ELR (cell line): Measurements from ENCODE around the gene TAS2R3.
"Not testable (repeated sequence)": the region's sequence is repeated elsewhere in the genome, so short reads cannot be mapped to it uniquely, and the experiment has no call there.

Source experiments
- DNase-seq: peaks from one replicate; pipeline ENCODE4 v3.0.0-alpha.2; 2015; ENCODE audit warnings: low read depth

Gene TAS2R3, protein sequence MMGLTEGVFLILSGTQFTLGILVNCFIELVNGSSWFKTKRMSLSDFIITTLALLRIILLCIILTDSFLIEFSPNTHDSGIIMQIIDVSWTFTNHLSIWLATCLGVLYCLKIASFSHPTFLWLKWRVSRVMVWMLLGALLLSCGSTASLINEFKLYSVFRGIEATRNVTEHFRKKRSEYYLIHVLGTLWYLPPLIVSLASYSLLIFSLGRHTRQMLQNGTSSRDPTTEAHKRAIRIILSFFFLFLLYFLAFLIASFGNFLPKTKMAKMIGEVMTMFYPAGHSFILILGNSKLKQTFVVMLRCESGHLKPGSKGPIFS

GRCh38 chr7:141763797-141764196 is at the start of gene TAS2R3:
TAS2R3 (plus strand) TSS chr7:141764097; CDS start chr7:141764159, 62 bp downstream.
- no peak for DNase-seq

DNA sequence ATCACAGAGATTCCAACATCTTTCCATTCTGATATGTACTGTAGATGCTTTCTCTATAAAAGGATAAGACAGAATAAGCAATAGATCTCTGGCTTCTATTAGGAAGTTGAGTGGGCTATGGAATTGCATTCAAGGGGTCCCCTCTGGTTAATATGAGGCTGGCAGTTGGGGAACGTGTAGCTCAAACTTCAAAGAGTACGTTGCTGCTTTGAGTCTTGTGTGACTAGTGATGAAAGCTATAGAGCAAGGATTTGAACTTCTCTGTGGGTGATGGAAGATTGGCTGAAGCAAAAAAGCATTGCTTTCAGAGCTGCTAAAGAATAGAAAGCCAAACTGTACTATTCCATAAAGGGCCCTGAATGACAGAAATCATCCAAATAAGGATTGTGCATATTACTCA is 49.3 kb upstream of the TAS2R3 start:
- no peak for DNase-seq

DNA sequence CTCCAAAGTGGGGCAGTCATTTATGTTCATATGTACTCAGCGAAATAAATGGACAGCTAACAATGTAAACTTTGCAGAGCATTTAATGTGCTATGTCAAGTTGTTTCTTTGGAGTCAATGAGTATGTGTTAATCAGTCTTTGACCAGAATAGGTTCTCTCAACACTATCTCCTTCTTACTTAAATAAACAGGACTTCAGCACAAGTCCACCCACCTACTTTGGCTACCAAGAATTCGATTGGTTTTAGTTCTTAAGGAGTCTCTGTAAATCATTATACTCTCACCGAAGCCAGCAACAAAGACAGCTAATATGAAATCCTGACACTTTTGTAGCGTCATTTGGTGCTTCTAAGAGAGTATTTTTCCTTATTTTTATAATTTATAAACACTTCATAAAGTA is 48.9 kb upstream of the TAS2R3 start:
- no peak for DNase-seq

DNA sequence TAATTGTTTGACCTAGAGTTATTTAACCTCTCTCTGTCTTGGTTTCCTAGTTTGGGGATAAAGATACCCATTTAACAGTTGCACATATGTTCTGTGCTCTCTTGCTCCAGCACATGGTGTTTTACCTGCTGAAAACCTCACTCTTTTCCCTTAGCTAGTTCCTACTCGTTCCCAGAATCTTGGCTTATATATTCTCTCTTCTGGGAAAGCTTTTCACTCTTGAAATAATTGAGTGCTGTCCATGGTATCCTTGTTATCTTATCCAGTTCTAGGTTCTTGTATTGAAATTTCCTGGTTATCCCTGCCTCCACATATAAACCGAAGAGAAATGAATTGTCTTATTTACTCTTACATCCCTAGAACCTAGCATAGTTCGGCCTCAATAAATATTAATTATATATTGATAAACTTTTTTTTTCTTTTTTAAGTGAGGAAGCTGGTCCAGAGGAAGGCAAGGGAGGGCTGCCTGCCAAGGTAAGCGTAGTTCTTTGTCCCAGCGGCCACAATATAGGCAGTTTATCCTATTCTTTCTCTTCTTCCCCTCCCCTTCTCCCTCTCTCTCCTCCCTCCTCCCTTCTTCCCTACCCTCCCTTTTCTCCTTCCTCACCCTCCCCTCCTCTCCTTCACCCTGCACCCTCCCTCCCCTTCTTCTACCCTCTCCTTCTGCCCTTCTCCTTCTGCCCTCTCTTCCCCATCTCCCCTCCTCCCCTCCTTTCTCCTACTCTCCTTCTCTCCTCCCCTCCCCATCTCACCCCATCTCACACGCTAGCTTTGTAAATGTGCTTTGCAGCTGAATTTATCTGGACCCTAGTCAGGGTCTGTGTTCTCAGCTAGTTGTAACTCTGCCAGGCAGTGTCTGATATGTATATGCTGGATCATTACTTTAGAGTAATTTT is 47.9 kb upstream of the TAS2R3 start:
- no peak for DNase-seq

DNA sequence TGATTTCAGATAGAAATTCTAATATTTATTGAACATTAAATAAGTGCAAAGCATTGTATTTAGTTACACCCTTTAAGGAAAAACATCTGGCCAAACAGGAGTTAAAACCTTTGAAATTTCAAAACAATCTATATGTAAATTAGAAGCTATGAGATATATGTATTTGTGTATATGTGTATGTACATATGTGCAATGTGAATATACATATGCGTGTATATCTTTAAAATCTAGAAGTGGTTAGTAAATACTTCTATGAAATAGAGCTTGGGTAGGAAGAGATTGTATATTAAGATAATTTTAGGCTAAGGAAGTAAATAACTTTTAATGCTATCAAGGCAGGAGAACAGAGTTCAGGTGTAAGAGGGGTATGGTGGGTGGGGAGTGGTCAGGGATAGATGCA is 46.4 kb upstream of the TAS2R3 start:
- no peak for DNase-seq

DNA sequence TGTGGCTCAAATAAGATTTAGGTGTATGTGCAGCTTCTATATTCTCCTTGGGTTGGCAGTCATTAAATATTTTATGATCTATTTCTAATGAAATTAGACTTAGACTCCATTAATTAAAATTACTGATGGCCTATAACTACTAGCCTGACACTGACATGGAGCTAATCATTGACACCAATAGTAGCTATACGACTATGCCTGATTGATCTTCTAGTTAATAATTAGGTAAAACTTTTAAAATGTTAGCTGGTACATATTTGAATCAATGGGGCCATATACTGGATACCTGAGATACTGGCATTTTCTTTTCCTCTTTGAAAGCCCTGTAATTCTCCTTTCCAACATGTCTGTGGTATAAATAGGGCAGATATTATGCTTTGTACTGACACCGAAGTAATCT is 41.4 kb upstream of the TAS2R3 start:
- no peak for DNase-seq

- DNase-seq: no peak
These were observed 34.9 kb upstream of the TAS2R3 start for GRCh38 chr7:141729020-141729419.

GRCh38 chr7:141731476-141732149 is 32.3 kb upstream of the TAS2R3 start:
- peak; percentile 31 for DNase-seq

DNA sequence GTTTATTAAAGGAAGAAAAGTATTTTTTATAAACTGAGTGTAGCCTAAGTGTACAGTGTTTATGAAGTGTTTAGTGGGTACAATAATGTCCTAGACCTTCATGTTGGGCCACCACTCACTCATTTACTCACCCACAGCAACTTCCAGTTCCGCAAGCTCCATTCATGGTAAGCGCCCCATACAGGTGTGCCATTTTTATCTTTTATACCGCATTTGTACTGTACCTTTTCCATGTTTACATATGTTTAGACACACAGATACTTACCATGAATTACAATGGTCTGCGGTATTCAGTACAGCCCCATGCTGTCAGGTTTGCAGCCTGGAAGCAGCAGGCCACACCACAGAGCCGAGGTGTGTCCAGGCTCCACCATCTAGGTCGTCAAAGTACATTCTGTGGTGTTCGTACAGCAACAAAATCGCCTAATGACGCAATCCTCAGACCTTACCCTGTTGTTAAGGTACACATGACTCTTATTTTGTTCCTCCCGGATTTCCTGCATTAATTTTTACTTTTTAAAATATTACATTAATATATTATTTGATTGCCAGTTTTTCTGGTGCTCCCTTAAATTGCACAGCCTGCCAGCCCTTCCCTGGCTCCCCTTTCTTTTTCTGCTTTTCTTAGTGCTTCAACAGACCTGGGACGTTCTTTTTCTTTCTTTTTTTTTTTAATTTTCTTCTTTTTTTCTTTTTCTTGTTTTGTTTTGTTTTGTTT is 26.6 kb upstream of the TAS2R3 start:
- DNase-seq: peak; percentile 3

GRCh38 chr7:141737836-141738591 is 25.9 kb upstream of the TAS2R3 start, which contains the start of gene SSBP1:
SSBP1 (plus strand) TSS chr7:141738358; CDS start chr7:141739167, 809 bp downstream.
- peak; percentile 96 for DNase-seq

DNA sequence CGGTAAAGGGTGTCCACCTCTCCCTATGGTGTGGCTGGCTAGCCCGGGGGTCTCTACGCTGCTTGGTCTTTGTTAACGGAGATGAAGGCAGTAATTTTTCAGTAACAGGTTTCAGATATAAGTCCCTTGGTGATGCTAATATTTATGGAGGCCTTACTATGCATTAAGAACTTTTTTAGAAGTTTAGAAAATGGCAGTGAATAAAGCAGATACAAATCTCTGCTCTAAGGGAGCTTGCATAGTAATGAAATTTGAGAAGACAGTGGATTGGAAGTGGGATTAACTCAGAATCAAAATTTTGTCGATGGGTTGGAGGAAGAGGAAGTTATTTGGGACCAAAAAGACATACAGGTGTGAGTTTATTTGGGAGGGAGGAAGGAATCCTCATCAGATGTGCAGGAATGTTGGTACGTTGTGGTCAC is 25.3 kb upstream of the TAS2R3 start:
- no peak for DNase-seq

DNA sequence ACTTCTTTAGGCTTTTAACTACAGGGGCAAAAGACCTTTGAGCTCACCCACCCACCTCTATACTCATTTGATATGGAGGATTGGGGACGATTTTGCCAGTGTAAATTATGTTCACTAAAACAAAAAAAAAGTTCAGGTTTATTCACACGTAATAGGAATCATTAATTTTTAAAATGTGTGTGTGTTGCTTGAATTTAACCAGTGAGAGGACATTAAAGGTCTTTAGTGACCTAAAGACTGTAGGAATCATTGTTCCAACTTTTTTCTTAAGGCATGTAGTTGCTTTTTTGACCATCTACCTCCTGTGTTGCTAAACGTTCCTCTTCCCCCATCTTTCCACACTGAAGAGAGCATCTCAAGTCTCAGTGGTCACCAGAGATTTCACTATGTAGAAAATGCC is 24.6 kb upstream of the TAS2R3 start:
- DNase-seq: no peak

- no peak for DNase-seq
These were observed 21.7 kb upstream of the TAS2R3 start for GRCh38 chr7:141742229-141742628.

GRCh38 chr7:141744131-141744530 is 19.8 kb upstream of the TAS2R3 start:
- no peak for DNase-seq

DNA sequence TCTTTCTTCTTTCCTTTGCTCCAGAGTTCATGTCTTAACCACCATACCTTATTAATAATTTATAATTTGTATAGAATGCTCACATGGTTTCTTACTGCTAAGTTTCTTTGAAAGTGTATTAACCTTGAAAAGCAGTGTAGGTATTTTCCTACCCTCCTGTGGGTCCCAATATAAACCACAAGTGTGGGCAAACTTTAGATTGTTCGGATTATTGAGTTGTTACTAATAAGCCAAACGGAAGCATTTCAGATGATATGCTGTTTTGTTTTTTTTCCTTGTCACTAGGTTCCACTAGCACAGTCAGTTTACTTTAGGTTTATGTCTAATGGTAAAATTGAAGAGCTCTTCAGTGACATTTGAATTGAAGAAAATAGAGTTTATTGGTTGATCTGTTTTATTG is 15.5 kb upstream of the TAS2R3 start:
- DNase-seq: peak; percentile 13

DNA sequence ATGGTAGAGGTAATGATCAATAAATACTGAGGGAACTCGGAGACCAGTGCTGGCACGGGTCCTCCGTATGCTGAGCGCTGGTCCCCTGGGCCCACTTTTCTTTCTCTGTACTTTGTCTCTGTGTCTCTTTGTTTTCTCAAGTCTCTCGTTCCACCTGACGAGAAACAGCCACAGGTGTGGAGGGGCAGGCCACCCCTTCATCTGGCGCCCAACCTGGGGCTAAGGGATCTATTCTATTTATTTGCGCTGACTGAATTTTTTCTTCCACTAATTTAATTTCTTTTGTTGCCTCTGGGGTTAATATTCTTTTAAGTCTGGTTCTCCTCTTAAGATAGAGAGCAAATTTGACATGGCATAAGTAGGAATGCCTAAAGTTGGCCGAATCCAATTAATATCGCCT is 12.0 kb upstream of the TAS2R3 start:
- DNase-seq: peak; percentile 15

DNA sequence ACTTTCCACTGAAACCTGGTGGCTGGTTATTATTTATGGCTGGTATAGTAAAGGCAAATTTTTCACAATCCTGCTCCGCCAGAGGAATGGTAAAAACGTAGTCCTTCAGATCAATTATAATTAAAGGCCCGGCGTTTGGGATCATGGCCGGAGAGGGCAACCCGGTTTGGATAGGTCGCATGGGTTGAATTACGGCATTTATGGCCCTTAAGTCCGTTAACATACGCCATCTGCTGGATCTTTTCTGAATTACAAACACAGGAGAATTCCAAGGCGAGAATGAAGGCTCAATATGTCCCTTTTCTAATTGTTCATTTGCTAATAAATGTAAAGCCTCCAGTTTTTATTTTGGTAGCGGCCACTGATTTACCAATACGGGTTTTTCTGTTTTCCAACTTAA is 11.3 kb upstream of the TAS2R3 start:
- DNase-seq: peak; percentile 32

- DNase-seq: peak; percentile 57
These were observed 9.0 kb upstream of the TAS2R3 start for GRCh38 chr7:141754939-141755338.

- not testable (repeated sequence) for DNase-seq
These were observed 6.2 kb downstream of the TAS2R3 start for GRCh38 chr7:141770083-141770583.

- no peak for DNase-seq
These were observed 12.5 kb downstream of the TAS2R3 start, which contains the start of gene TAS2R4 for GRCh38 chr7:141776374-141776773. TAS2R4 (plus strand) TSS chr7:141776674; CDS start chr7:141778489, 1,815 bp downstream.
